NCI-H510A treated with DMSO at 0.1 percent for 48 hours (cell line): ENCODE results near the gene PDCD1.
"Not testable (repeated sequence)": the region's sequence is repeated elsewhere in the genome, so short reads cannot be mapped to it uniquely, and the experiment has no call there.

Source experiments
- DNase-seq: peaks from one replicate; lab custom pipeline; 2025; lab: John Stamatoyannopoulos, UW

The PDCD1 gene

GRCh38 chr2:241858206-241859016, at the start of gene PDCD1:
Gene PDCD1 (minus strand): TSS chr2:241858894. CDS start chr2:241858838, 56 bp downstream.
- no peak for DNase-seq

GRCh38 chr2:241907831-241908230, 49.1 kb upstream of the PDCD1 start:
- DNase-seq: not testable (repeated sequence)

GRCh38 chr2:241906826-241907570, 48.3 kb upstream of the PDCD1 start:
- peak; percentile 46 for DNase-seq

GRCh38 chr2:241906378-241906770, 47.7 kb upstream of the PDCD1 start:
- DNase-seq: not testable (repeated sequence)

- no peak for DNase-seq
These were observed 47.2 kb upstream of the PDCD1 start for GRCh38 chr2:241905716-241906377.

- no peak for DNase-seq
These were observed 46.4 kb upstream of the PDCD1 start for GRCh38 chr2:241904791-241905710.

GRCh38 chr2:241904011-241904718, 45.5 kb upstream of the PDCD1 start:
- DNase-seq: no peak

- no peak for DNase-seq
These were observed 44.7 kb upstream of the PDCD1 start for GRCh38 chr2:241903121-241904010.

- DNase-seq: no peak
These were observed 43.8 kb upstream of the PDCD1 start for GRCh38 chr2:241902357-241902991.

GRCh38 chr2:241901500-241902351, 43.0 kb upstream of the PDCD1 start:
- DNase-seq: peak; percentile 11

- DNase-seq: no peak
These were observed 42.3 kb upstream of the PDCD1 start for GRCh38 chr2:241901018-241901380.

- DNase-seq: no peak
These were observed 41.7 kb upstream of the PDCD1 start for GRCh38 chr2:241900251-241901017.

- peak; percentile 86 for DNase-seq
These were observed 40.0 kb upstream of the PDCD1 start for GRCh38 chr2:241898463-241899270.

GRCh38 chr2:241897231-241897916, 38.7 kb upstream of the PDCD1 start:
- no peak for DNase-seq

GRCh38 chr2:241896746-241897201, 38.1 kb upstream of the PDCD1 start:
- no peak for DNase-seq
